Hepatocyte (in vitro differentiated cells): Measurements from ENCODE around the gene STRBP. TPM values are rescaled to one million over a fixed set of nuclear protein-coding genes. Genes with fewer than 3 reads are reported as not detected.

Source experiments
- DNase-seq: peaks from one replicate; pipeline ENCODE4 v3.0.0-alpha.2; 2016; ENCODE audit warnings: low spot score
- H2AFZ ChIP-seq: fragments of 200-600 bp; sonication (generic); 2 replicates; pipeline ENCODE4 v1.6.0; 2016; ENCODE audit warnings: antibody characterized with exemption, mild to moderate bottlenecking
- H3K27ac ChIP-seq: fragments of 200-600 bp; sonication (generic); 2 replicates; pipeline ENCODE4 v1.5.1; 2016; ENCODE audit warnings: mild to moderate bottlenecking
- H3K27me3 ChIP-seq: fragments of 200-600 bp; sonication (generic); 2 replicates; pipeline ENCODE4 v1.6.1; 2016
- H3K36me3 ChIP-seq: fragments of 200-600 bp; sonication (generic); replicated peaks from 2 replicates; pipeline ENCODE4 v1.5.1; 2016; ENCODE audit warnings: low read depth; ENCODE audit not compliant: insufficient read depth
- H3K4me1 ChIP-seq: fragments of 200-600 bp; sonication (generic); 2 replicates; pipeline ENCODE4 v1.5.1; 2016; ENCODE audit warnings: mild to moderate bottlenecking, moderate library complexity; ENCODE audit not compliant: insufficient read depth
- H3K4me2 ChIP-seq: fragments of 200-600 bp; sonication (generic); 2 replicates; pipeline ENCODE4 v1.6.0; 2016
- H3K4me3 ChIP-seq: fragments of 200-600 bp; sonication (generic); 2 replicates; pipeline ENCODE4 v1.5.1; 2016; ENCODE audit warnings: mild to moderate bottlenecking
- H3K79me2 ChIP-seq: fragments of 200-600 bp; sonication (generic); 2 replicates; pipeline ENCODE4 v1.6.0; 2017; ENCODE audit warnings: mild to moderate bottlenecking
- H3K9me2 ChIP-seq: fragments of 200-600 bp; sonication (generic); replicated peaks from 2 replicates; pipeline ENCODE4 v1.6.0; 2017; ENCODE audit warnings: mild to moderate bottlenecking; ENCODE audit not compliant: insufficient read depth
- H3K9me3 ChIP-seq: fragments of 200-600 bp; sonication (generic); 2 replicates; pipeline ENCODE4 v1.5.1; 2016; ENCODE audit warnings: low read depth, mild to moderate bottlenecking
- H4K20me1 ChIP-seq: fragments of 200-600 bp; sonication (generic); 2 replicates; pipeline ENCODE4 v1.6.0; 2016; ENCODE audit warnings: mild to moderate bottlenecking; ENCODE audit not compliant: insufficient read depth, poor library complexity, severe bottlenecking
- CTCF ChIP-seq: fragments of 200-600 bp; sonication (generic); IDR thresholded peaks from 2 replicates; pipeline ENCODE4 v1.5.1; 2016; ENCODE audit warnings: antibody characterized with exemption, mild to moderate bottlenecking; ENCODE audit not compliant: poor library complexity
- EZH2 ChIP-seq: fragments of 200-600 bp; sonication (generic); IDR thresholded peaks from 2 replicates; pipeline ENCODE4 v1.6.1; 2016; ENCODE audit warnings: antibody characterized with exemption, mild to moderate bottlenecking, borderline replicate concordance
- EZH2phosphoT487 ChIP-seq: fragments of 200-600 bp; sonication (generic); IDR thresholded peaks from one replicate; pipeline ENCODE4 v1.6.1; 2018; ENCODE audit warnings: antibody characterized with exemption, mild to moderate bottlenecking, low read depth, moderate library complexity; ENCODE audit not compliant: unreplicated experiment, severe bottlenecking
- WGBS: methylation state at CpG from one replicate; pipeline ENCODE4 v1.1.6; 2016; ENCODE audit warnings: low lambda C conversion rate; ENCODE audit errors: missing lambda C conversion rate; 5-methylcytosine and 5-hydroxymethylcytosine counted together
- polyA plus RNA-seq: library from polyadenylated mRNA; unstranded; fragments of >200 nt; fragmentation: Nextera tagmentation; extraction: Ambion mirVana; gene quantifications from 2 replicates; pipeline ENCODE4 v1.2.1, GENCODE V29; 2016
- total RNA-seq: library from RNA; depleted of rRNA; stranded (reverse); fragments of >200 nt; gene quantifications from 2 replicates; pipeline ENCODE4 v1.2.3, GENCODE V29; 2014

STRBP gene
- total and polyA plus RNA-seq, 2 experiments from 2014 or later, result 26.8 to 27.7 TPM

GRCh38 chr9:123267481-123268198 is 746 bp downstream of the STRBP start:
- Histone ChIP-seq H3K4me2 (peak overlapping the region; percentile 92), H3K9me3 (no peaks in the 10 kb centered on the region), H3K79me2 (peaks cover 53% of the 10 kb centered on the region), H4K20me1 (peaks cover 7% of the 10 kb centered on the region), H3K27me3 (peaks cover 8% of the 10 kb centered on the region), H3K27ac (no peak overlapping the region), H3K4me1 (peaks cover 10% of the 10 kb centered on the region), H2AFZ (peak overlapping the region; percentile 81), H3K4me3 (peak overlapping the region; percentile 96), H3K9me2 (no peaks in the 10 kb centered on the region), H3K36me3 (no peaks in the 10 kb centered on the region)
- DNase-seq, result peak; percentile 22
- TF ChIP-seq EZH2phosphoT487 (no peak), EZH2 (no peak), CTCF (no peak)
- WGBS, result 0% methylated on average over 2 of the region's 34 CpGs

GRCh38 chr9:123266655-123267399 is 1.6 kb downstream of the STRBP start:
- Histone ChIP-seq H3K4me2 (peak overlapping the region; percentile 92), H3K27ac (no peak overlapping the region), H3K4me1 (peaks cover 13% of the 10 kb centered on the region), H3K27me3 (peaks cover 8% of the 10 kb centered on the region), H3K9me3 (no peaks in the 10 kb centered on the region), H2AFZ (no peak overlapping the region), H3K36me3 (no peaks in the 10 kb centered on the region), H3K79me2 (peaks cover 60% of the 10 kb centered on the region), H4K20me1 (peaks cover 15% of the 10 kb centered on the region), H3K4me3 (peak overlapping the region; percentile 96), H3K9me2 (no peaks in the 10 kb centered on the region)
- no peak for DNase-seq
- WGBS, result 40% methylated on average over 5 of the region's 9 CpGs
- no peak for TF ChIP-seq EZH2phosphoT487
- no peak for TF ChIP-seq CTCF
- TF ChIP-seq EZH2, result no peak

GRCh38 chr9:123265833-123266232 is 2.6 kb downstream of the STRBP start:
- H3K27ac ChIP-seq, result no peak overlapping the region
- H4K20me1 ChIP-seq, result peaks cover 16% of the 10 kb centered on the region
- DNase-seq, result no peak
- WGBS, result 95% methylated on average over 4 of the region's 4 CpGs
- H3K4me1 ChIP-seq, result peaks cover 18% of the 10 kb centered on the region
- H3K4me2 ChIP-seq, result no peak overlapping the region
- H2AFZ ChIP-seq, result no peak overlapping the region
- TF ChIP-seq CTCF, result no peak
- no peak for TF ChIP-seq EZH2
- H3K36me3 ChIP-seq, result no peaks in the 10 kb centered on the region
- H3K27me3 ChIP-seq, result peaks cover 8% of the 10 kb centered on the region
- H3K79me2 ChIP-seq, result peaks cover 67% of the 10 kb centered on the region
- H3K9me2 ChIP-seq, result no peaks in the 10 kb centered on the region
- no peak overlapping the region for H3K4me3 ChIP-seq
- no peaks in the 10 kb centered on the region for H3K9me3 ChIP-seq
